Endothelial cell of umbilical vein (primary cell): ENCODE results near the gene B3GNT3. TPM values are rescaled to one million over a fixed set of nuclear protein-coding genes. Genes with fewer than 3 reads are reported as not detected.

Source experiments
- BruUV-seq: library from RNA; stranded (reverse); fragments of 400-500 nt; replicated peaks from 2 replicates; lab custom pipeline; 2021; lab: Mats Ljungman, UMichigan
- CTCF ChIA-PET: fragments of 300-600, 350-600 bp; sonication (Branson Sonifier 250); formaldehyde crosslinking; loops from one replicate; lab custom pipeline; 2021; ENCODE audit warnings: antibody characterized with exemption, inconsistent platforms; lab: Charles Lee
- POLR2A ChIA-PET: fragments of 300-600, 350-600 bp; sonication (Branson Sonifier 250); formaldehyde crosslinking; loops from one replicate; lab custom pipeline; 2021; ENCODE audit warnings: antibody characterized with exemption, inconsistent platforms; lab: Charles Lee
- DNase-seq: peaks from one replicate; pipeline ENCODE4 v3.0.0-alpha.2; 2011; ENCODE audit warnings: low read depth, low spot score
- FAIRE-seq: peaks from 2 replicates; lab custom pipeline; 2011; peaks lifted over from hg19 to GRCh38; lab: Jason Lieb, UNC
- H2AFZ ChIP-seq: 2 replicates; pipeline ENCODE4 v1.6.0; 2012; ENCODE audit warnings: low read depth, low read length, control low read depth, inconsistent platforms
- H3K27ac ChIP-seq: 2 replicates; pipeline ENCODE4 v1.5.1; 2011; ENCODE audit warnings: low read depth, mild to moderate bottlenecking, control low read depth, low read length, moderate library complexity; ENCODE audit not compliant: insufficient read depth
- H3K27me3 ChIP-seq, 2 experiments: 2 replicates each; pipeline versions ENCODE4 v1.6.0 to v1.6.1; 2011; ENCODE audit warnings: low read length in 2 of 2, mixed read lengths in 1 of 2; ENCODE audit not compliant: control insufficient read depth in 2 of 2, insufficient read depth in 2 of 2
- H3K36me3 ChIP-seq, 2 experiments: 2 replicates in 1 of 2; 3 replicates in 1 of 2; pipeline ENCODE4 v1.5.1; 2011; ENCODE audit warnings: low read length in 2 of 2, mild to moderate bottlenecking in 1 of 2, moderate library complexity in 1 of 2; ENCODE audit not compliant: control insufficient read depth in 2 of 2, insufficient read depth in 2 of 2; ENCODE audit errors: extremely low read depth in 1 of 2
- H3K4me1 ChIP-seq: 3 replicates; pipeline ENCODE4 v1.5.1; 2011; ENCODE audit warnings: mild to moderate bottlenecking, low read length; ENCODE audit not compliant: control insufficient read depth, insufficient read depth; ENCODE audit errors: extremely low read depth
- H3K4me2 ChIP-seq: 2 replicates; pipeline ENCODE4 v1.6.1; 2011; ENCODE audit warnings: low read length, control low read depth, mixed read lengths; ENCODE audit not compliant: insufficient read depth
- H3K4me3 ChIP-seq, 3 experiments: fragments of 200-600 bp in 1 of 3; sonication (generic), shearing (Covaris generic) in 1 of 3; replicated peaks in 1 of 3; 2 replicates each; pipeline ENCODE4 v1.5.1; 2011 to 2016; ENCODE audit warnings: control low read depth in 3 of 3, low read length in 3 of 3, mild to moderate bottlenecking in 2 of 3, inconsistent platforms in 1 of 3, low read depth in 1 of 3, moderate library complexity in 1 of 3; ENCODE audit not compliant: insufficient read depth in 1 of 3
- H3K79me2 ChIP-seq: 2 replicates; pipeline ENCODE4 v1.6.0; 2012; ENCODE audit warnings: low read length, inconsistent platforms; ENCODE audit not compliant: control insufficient read depth, insufficient read depth
- H3K9ac ChIP-seq: replicated peaks from 2 replicates; pipeline ENCODE3; 2011; ENCODE audit warnings: low read length, control low read depth; ENCODE audit not compliant: insufficient read depth; ENCODE audit errors: extremely low read depth
- H3K9me1 ChIP-seq: replicated peaks from 3 replicates; pipeline ENCODE4 v1.6.0; 2011; ENCODE audit warnings: mild to moderate bottlenecking, low read length; ENCODE audit not compliant: control insufficient read depth, insufficient read depth; ENCODE audit errors: extremely low read depth
- H3K9me3 ChIP-seq: replicated peaks from 2 replicates; pipeline ENCODE4 v1.5.1; 2012; ENCODE audit warnings: low read length, inconsistent platforms; ENCODE audit not compliant: control insufficient read depth, insufficient read depth
- H4K20me1 ChIP-seq: replicated peaks from 2 replicates; pipeline ENCODE3; 2011; ENCODE audit warnings: mild to moderate bottlenecking, low read length; ENCODE audit not compliant: control insufficient read depth, insufficient read depth; ENCODE audit errors: extremely low read depth
- CTCF ChIP-seq, 2 donors: IDR thresholded peaks; 1 replicate in 1 of 2; 2 replicates in 1 of 2; pipeline ENCODE4 v1.5.1; 2011; ENCODE audit warnings: low read length in 2 of 2, mild to moderate bottlenecking in 2 of 2, moderate library complexity in 2 of 2, control low read depth in 1 of 2, inconsistent platforms in 1 of 2, low read depth in 1 of 2; ENCODE audit not compliant: insufficient read depth in 1 of 2; ENCODE audit errors: extremely low read depth in 1 of 2
- EZH2 ChIP-seq: IDR thresholded peaks from 2 replicates; pipeline ENCODE4 v1.6.1; 2012; ENCODE audit warnings: borderline replicate concordance, low read depth, mild to moderate bottlenecking, moderate library complexity, low read length, inconsistent platforms; ENCODE audit not compliant: severe bottlenecking
- FOS ChIP-seq: IDR thresholded peaks from 2 replicates; pipeline ENCODE4 v1.6.1; 2011; ENCODE audit warnings: mild to moderate bottlenecking, low read length, moderate library complexity, borderline replicate concordance; ENCODE audit not compliant: insufficient read depth
- GATA2 ChIP-seq: IDR thresholded peaks from 2 replicates; pipeline ENCODE4 v1.7.0; 2011; ENCODE audit warnings: low read depth, mild to moderate bottlenecking, moderate library complexity, mixed read lengths, low read length; ENCODE audit not compliant: insufficient read length, insufficient read depth
- JUN ChIP-seq: IDR thresholded peaks from 2 replicates; pipeline ENCODE4 v1.6.1; 2011; ENCODE audit warnings: borderline replicate concordance, low read depth; ENCODE audit not compliant: insufficient read length, insufficient read depth
- MAX ChIP-seq: IDR thresholded peaks from 2 replicates; pipeline ENCODE4 v1.6.1; 2011; ENCODE audit not compliant: insufficient read depth, insufficient read length
- MYC ChIP-seq: IDR thresholded peaks from one replicate; pipeline ENCODE4 v1.6.1; 2011; ENCODE audit warnings: mild to moderate bottlenecking, low read depth, low read length
- POLR2A ChIP-seq: IDR thresholded peaks from 2 replicates; pipeline ENCODE4 v1.6.1; 2012; ENCODE audit warnings: low read depth, mild to moderate bottlenecking, control low read depth, low read length
- POLR2AphosphoS5 ChIP-seq: IDR thresholded peaks from 2 replicates; pipeline ENCODE4 v1.6.1; 2012; ENCODE audit warnings: low read depth, mild to moderate bottlenecking, control low read depth, low read length, moderate library complexity; ENCODE audit not compliant: insufficient read depth
- dilution Hi-C: fragments of 300-500 bp; cut with MboI; formaldehyde crosslinking; loops from one replicate; pipeline ENCODE4 v1.15.0; 2019; ENCODE audit warnings: low sequenced_read_pairs; ENCODE audit not compliant: extremely low pct_ligation_motif_present
- intact Hi-C: fragments of 100-400 bp; cut with micrococcal nuclease; formaldehyde crosslinking; loops from one replicate; pipeline ENCODE4 v1.10.0; 2022
- polyA plus RNA-seq, 4 experiments: library from polyadenylated mRNA; depleted of rRNA in 3 of 4; stranded (reverse) in 3 of 4; unstranded in 1 of 4; fragments of >200 nt; gene quantifications; 2 replicates each; pipeline versions ENCODE4 v1.2.1 to v1.2.3, GENCODE V29; 2011 to 2012; ENCODE audit warnings: missing spikeins in 1 of 4
- total RNA-seq: library from RNA; stranded (reverse); gene quantifications from 2 replicates; pipeline ENCODE4 v1.2.3, GENCODE V29; 2021

Gene B3GNT3
- total and polyA plus RNA-seq, 2 donors (not counting 3 experiments of a cell fraction or from before 2014, with no cell fraction given) = 0.10 TPM; not detected in 1

- TF ChIP-seq GATA2 (no peak), POLR2A (no peak), JUN (no peak), EZH2 (no peak), FOS (no peak), MAX (no peak), MYC (no peak), POLR2AphosphoS5 (no peak), CTCF (IDR thresholded peaks at IDR 0.05; ENCODE audit: extremely low read depth in 1 of 2, insufficient read depth in 1 of 2, low read depth in 1 of 2, low read length in 2 of 2) (no peak)
- no peak for DNase-seq
- Histone ChIP-seq H3K79me2 (no peaks in the 10 kb centered on the region), H3K9me1 (no peaks in the 10 kb centered on the region), H2AFZ (no peak overlapping the region), H3K27me3 (no peaks in the 10 kb centered on the region), H4K20me1 (no peaks in the 10 kb centered on the region), H3K4me1 (no peaks in the 10 kb centered on the region), H3K27ac (no peak overlapping the region), H3K4me2 (no peak overlapping the region), H3K9ac (no peak overlapping the region), H3K36me3 (no peaks in the 10 kb centered on the region), H3K4me3 (no peak overlapping the region), H3K9me3 (no peaks in the 10 kb centered on the region)
- BruUV-seq = no TSS peak
- ChIA-PET CTCF (interaction anchor here (0.7 to 1.3 kb wide), 3 partner anchors 21 to 170 kb away, joined by 3 to 4 read pairs (median 3); no protein-coding TSS in a partner anchor), POLR2A (no interaction called here)
- dilution Hi-C loops = no loop called here
- intact Hi-C loops = no loop called here
- no peak for FAIRE-seq
Observed at GRCh38 chr19:17805427-17805826, 10.5 kb downstream of the B3GNT3 start.
